OCI-LY1 (cell line): ENCODE data around the gene LVRN.

Experiments used
- H2AFZ ChIP-seq: fragments of 200-600 bp; sonication (generic), shearing (Covaris generic); 2 replicates; pipeline ENCODE4 v1.6.0; 2014; ENCODE audit warnings: antibody characterized with exemption, mild to moderate bottlenecking, low read length
- H3F3A ChIP-seq: fragments of 200-600 bp; sonication (generic), shearing (Covaris generic); 2 replicates; pipeline ENCODE4 v1.6.0; 2014; ENCODE audit warnings: mild to moderate bottlenecking, antibody characterized with exemption, low read length, moderate library complexity; ENCODE audit not compliant: insufficient read depth
- H3K27ac ChIP-seq: fragments of 200-600 bp; sonication (generic); 2 replicates; pipeline ENCODE4 v1.5.1; 2014; ENCODE audit warnings: low read length, mixed run types, mild to moderate bottlenecking, low read depth; ENCODE audit not compliant: poor library complexity, severe bottlenecking
- H3K27me3 ChIP-seq: fragments of 200-600 bp; sonication (generic); 2 replicates; pipeline ENCODE4 v1.6.0; 2014; ENCODE audit warnings: antibody characterized with exemption, mild to moderate bottlenecking, low read length, moderate library complexity; ENCODE audit not compliant: insufficient read depth
- H3K36me3 ChIP-seq: fragments of 200-600 bp; sonication (generic); 2 replicates; pipeline ENCODE4 v1.6.1; 2014; ENCODE audit warnings: mild to moderate bottlenecking, antibody characterized with exemption, low read length, moderate library complexity, mixed read lengths; ENCODE audit not compliant: insufficient read depth
- H3K4me1 ChIP-seq: fragments of 200-600 bp; sonication (generic); 2 replicates; pipeline ENCODE4 v1.5.1; 2014; ENCODE audit warnings: mild to moderate bottlenecking, low read length, moderate library complexity; ENCODE audit not compliant: insufficient read depth, severe bottlenecking
- H3K4me2 ChIP-seq: fragments of 200-600 bp; sonication (generic), shearing (Covaris generic); 2 replicates; pipeline ENCODE4 v1.6.1; 2014; ENCODE audit warnings: low read length
- H3K4me3 ChIP-seq: fragments of 200-600 bp; sonication (generic); 2 replicates; pipeline ENCODE4 v1.5.1; 2014; ENCODE audit warnings: low read length, low read depth, mild to moderate bottlenecking, mixed read lengths; ENCODE audit not compliant: poor library complexity, severe bottlenecking
- H3K79me2 ChIP-seq: fragments of 200-600 bp; shearing (Covaris generic); 2 replicates; pipeline ENCODE4 v1.6.1; 2016; ENCODE audit warnings: mixed run types, low read length, mixed read lengths; ENCODE audit not compliant: insufficient read depth
- H3K9ac ChIP-seq: fragments of 200-600 bp; sonication (generic), shearing (Covaris generic); 2 replicates; pipeline ENCODE4 v1.6.1; 2014; ENCODE audit warnings: mild to moderate bottlenecking, low read length, mixed read lengths
- H3K9me2 ChIP-seq: fragments of 200-600 bp; sonication (generic), shearing (Covaris generic); 2 replicates; pipeline ENCODE4 v1.6.1; 2014; ENCODE audit warnings: low read depth, mild to moderate bottlenecking, low read length, mixed read lengths
- H3K9me3 ChIP-seq: fragments of 200-600 bp; shearing (Covaris generic); 2 replicates; pipeline ENCODE4 v1.6.1; 2014; ENCODE audit warnings: low read length, mixed read lengths
- H4K20me1 ChIP-seq: fragments of 200-600 bp; sonication (generic), shearing (Covaris generic); 2 replicates; pipeline ENCODE4 v1.6.0; 2016; ENCODE audit warnings: mild to moderate bottlenecking, low read length; ENCODE audit not compliant: insufficient read depth
- CTCF ChIP-seq: fragments of 200-600 bp; sonication (generic), shearing (Covaris generic); IDR thresholded peaks from 2 replicates; pipeline ENCODE4 v1.5.1; 2017; ENCODE audit warnings: mild to moderate bottlenecking, antibody characterized with exemption, low read length, moderate library complexity, mixed read lengths
- EZH2 ChIP-seq: fragments of 200-600 bp; sonication (generic), shearing (Covaris generic); IDR thresholded peaks from 2 replicates; pipeline ENCODE4 v1.8.0; 2017; ENCODE audit warnings: borderline replicate concordance, mixed run types, mild to moderate bottlenecking, antibody characterized with exemption, low read length, moderate library complexity, mixed read lengths

LVRN gene

GRCh38 chr5:116009806-116010205 is 47.5 kb downstream of the LVRN start:
- H3K27me3 ChIP-seq: no peaks in the 10 kb centered on the region
- H3K9ac ChIP-seq: no peak overlapping the region
- no peak overlapping the region for H2AFZ ChIP-seq
- H3K4me2 ChIP-seq: no peak overlapping the region
- H4K20me1 ChIP-seq: no peaks in the 10 kb centered on the region
- no peak overlapping the region for H3K27ac ChIP-seq
- H3K79me2 ChIP-seq: no peaks in the 10 kb centered on the region
- no peaks in the 10 kb centered on the region for H3F3A ChIP-seq
- H3K36me3 ChIP-seq: no peaks in the 10 kb centered on the region
- H3K9me2 ChIP-seq: no peaks in the 10 kb centered on the region
- no peaks in the 10 kb centered on the region for H3K4me1 ChIP-seq
- TF ChIP-seq CTCF: no peak
- no peak for TF ChIP-seq EZH2
- H3K4me3 ChIP-seq: no peak overlapping the region
- no peaks in the 10 kb centered on the region for H3K9me3 ChIP-seq

- Histone ChIP-seq H3K9me2 (no peaks in the 10 kb centered on the region), H3K4me1 (no peaks in the 10 kb centered on the region), H3K9ac (no peak overlapping the region), H3K4me3 (no peak overlapping the region), H4K20me1 (no peaks in the 10 kb centered on the region), H3K79me2 (no peaks in the 10 kb centered on the region), H3F3A (no peaks in the 10 kb centered on the region), H3K27me3 (no peaks in the 10 kb centered on the region), H3K9me3 (no peaks in the 10 kb centered on the region), H3K4me2 (no peak overlapping the region), H2AFZ (no peak overlapping the region), H3K36me3 (no peaks in the 10 kb centered on the region), H3K27ac (no peak overlapping the region)
- TF ChIP-seq EZH2 (no peak), CTCF (no peak)
These were observed 48.8 kb downstream of the LVRN start for GRCh38 chr5:116011046-116011445.

GRCh38 chr5:116013207-116013785 is 51.0 kb downstream of the LVRN start:
- no peaks in the 10 kb centered on the region for H4K20me1 ChIP-seq
- TF ChIP-seq EZH2 (no peak), CTCF (no peak)
- no peak overlapping the region for H3K4me3 ChIP-seq
- H3K9me2 ChIP-seq: no peaks in the 10 kb centered on the region
- no peak overlapping the region for H3K4me2 ChIP-seq
- H3K36me3 ChIP-seq: no peaks in the 10 kb centered on the region
- no peaks in the 10 kb centered on the region for H3K79me2 ChIP-seq
- no peaks in the 10 kb centered on the region for H3F3A ChIP-seq
- H3K9ac ChIP-seq: no peak overlapping the region
- no peaks in the 10 kb centered on the region for H3K9me3 ChIP-seq
- no peak overlapping the region for H3K27ac ChIP-seq
- H2AFZ ChIP-seq: no peak overlapping the region
- no peaks in the 10 kb centered on the region for H3K27me3 ChIP-seq
- H3K4me1 ChIP-seq: no peaks in the 10 kb centered on the region
